IPS-NIHi11 (cell line): ENCODE measurements around the gene ANKS1B.
"Not testable (repeated sequence)": the region's sequence is repeated elsewhere in the genome, so short reads cannot be mapped to it uniquely, and the experiment has no call there.

ENCODE experiments used
- DNase-seq: peaks from one replicate; pipeline ENCODE4 v3.0.0; 2012; ENCODE audit warnings: mixed read lengths, low spot score

The ANKS1B gene

GRCh38 chr12:99374023-99374422 lies 610.7 kb downstream of the ANKS1B start:
- no peak for DNase-seq

- DNase-seq = no peak
These were observed 612.3 kb downstream of the ANKS1B start for GRCh38 chr12:99372257-99372920.

- DNase-seq = no peak
These were observed 614.2 kb downstream of the ANKS1B start for GRCh38 chr12:99370421-99371138.

GRCh38 chr12:99367181-99367580 lies 617.6 kb downstream of the ANKS1B start:
- DNase-seq = no peak

- no peak for DNase-seq
These were observed 632.5 kb downstream of the ANKS1B start for GRCh38 chr12:99352269-99352668.

GRCh38 chr12:99343960-99344359 lies 640.8 kb downstream of the ANKS1B start:
- no peak for DNase-seq

- no peak for DNase-seq
These were observed 645.1 kb downstream of the ANKS1B start for GRCh38 chr12:99339663-99340062.

GRCh38 chr12:99334285-99335056 lies 650.3 kb downstream of the ANKS1B start:
- no peak for DNase-seq

- no peak for DNase-seq
These were observed 651.7 kb downstream of the ANKS1B start for GRCh38 chr12:99332936-99333591.

GRCh38 chr12:99330216-99330615 lies 654.5 kb downstream of the ANKS1B start:
- no peak for DNase-seq

- not testable (repeated sequence) for DNase-seq
These were observed 663.5 kb downstream of the ANKS1B start for GRCh38 chr12:99321210-99321609.

GRCh38 chr12:99311373-99311772 lies 673.4 kb downstream of the ANKS1B start:
- no peak for DNase-seq

GRCh38 chr12:99309812-99310211 lies 674.9 kb downstream of the ANKS1B start:
- DNase-seq = no peak

GRCh38 chr12:99302874-99303273 lies 681.9 kb downstream of the ANKS1B start:
- DNase-seq = no peak

GRCh38 chr12:99287136-99287535 lies 697.6 kb downstream of the ANKS1B start:
- no peak for DNase-seq

GRCh38 chr12:99284161-99284560 lies 700.6 kb downstream of the ANKS1B start:
- no peak for DNase-seq

- no peak for DNase-seq
These were observed 702.1 kb downstream of the ANKS1B start for GRCh38 chr12:99282624-99283023.

GRCh38 chr12:99282086-99282485 lies 702.6 kb downstream of the ANKS1B start:
- no peak for DNase-seq

- no peak for DNase-seq
These were observed 703.5 kb downstream of the ANKS1B start for GRCh38 chr12:99281277-99281676.

GRCh38 chr12:99278899-99279298 lies 705.8 kb downstream of the ANKS1B start:
- DNase-seq = no peak

- DNase-seq = no peak
These were observed 707.0 kb downstream of the ANKS1B start for GRCh38 chr12:99277591-99278379.

- DNase-seq = no peak
These were observed 713.7 kb downstream of the ANKS1B start for GRCh38 chr12:99271071-99271470.
